Measurements from ENCODE around the gene FAM216B. TPM values are rescaled to one million over a fixed set of nuclear protein-coding genes. Genes with fewer than 3 reads are reported as not detected.

FAM216B gene
- polyA plus RNA-seq (2013, experiment 1 of 4): not detected
- not detected for polyA plus RNA-seq (2013, experiment 2 of 4)
- not detected for polyA plus RNA-seq (2013, experiment 3 of 4)
- not detected for polyA plus RNA-seq (2013, experiment 4 of 4)

DNA sequence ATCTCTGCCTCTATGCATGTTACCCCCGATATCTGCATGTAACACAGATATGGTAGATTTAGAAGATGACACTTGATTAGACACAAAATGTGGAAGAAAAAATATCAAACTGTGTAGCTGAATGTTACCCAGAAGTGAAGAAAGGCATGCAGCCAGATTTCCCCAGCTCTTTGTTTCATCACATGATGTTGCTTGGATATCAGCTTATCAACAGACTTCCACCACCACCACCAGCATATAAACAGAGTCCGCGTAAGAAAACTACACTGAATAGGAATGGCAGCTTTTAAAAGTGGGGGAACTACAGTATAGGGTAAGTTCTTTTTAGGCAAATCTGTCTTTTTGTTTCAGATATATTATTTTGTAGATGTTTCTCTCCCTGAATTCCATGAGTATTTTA lies at the start of gene FAM216B:
Gene FAM216B, plus strand, starts transcription at position 233 of the 400 bp plus-strand sequence. CDS start 2,484 bp downstream, outside the sequence.
- Histone ChIP-seq H3K9me3 (ENCODE audit: control insufficient read depth, low read length) (no peaks in the 10 kb centered on the region), H3K4me3 (ENCODE audit: insufficient read depth, low read depth, low read length) (no peak within 1 kb of the TSS), H3K4me1 (ENCODE audit: control insufficient read depth, insufficient read depth, low read length) (no peaks in the 10 kb centered on the region), H3K27ac (ENCODE audit: insufficient read depth, low read depth, low read length, poor library complexity, severe bottlenecking) (no peak within 1 kb of the TSS), H3K27me3 (ENCODE audit: control insufficient read depth, insufficient read depth, low read length, poor library complexity, severe bottlenecking) (no peaks in the 10 kb centered on the region), H3K36me3 (ENCODE audit: control insufficient read depth, insufficient read depth, low read length) (no peaks in the 10 kb centered on the region)
- WGBS, 2 experiments: 94 to 100% methylated on average over 2 to 3 of the region's 3 CpGs

DNA sequence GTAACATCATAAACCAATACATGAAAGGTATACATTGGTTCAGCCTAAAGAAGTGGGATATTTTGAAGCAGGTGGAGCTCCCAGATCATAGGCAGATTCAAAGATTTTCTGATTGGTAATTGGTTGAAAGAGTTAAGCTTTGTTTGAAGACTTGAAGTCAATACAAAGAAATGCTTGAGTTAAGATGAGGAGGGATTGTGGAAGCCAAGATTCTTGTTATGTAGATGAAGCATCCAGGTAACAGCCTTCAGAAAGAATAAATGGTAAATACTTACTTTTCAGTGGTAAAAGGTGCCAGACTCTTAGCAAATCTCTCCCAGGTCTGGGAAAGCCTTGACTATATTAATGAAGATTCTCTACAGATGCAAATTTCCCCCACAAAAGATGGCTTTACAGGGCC lies 49.3 kb upstream of the FAM216B start:
- no peaks in the 10 kb centered on the region for H3K4me1 ChIP-seq (ENCODE audit: control insufficient read depth, insufficient read depth, low read length)
- no peak overlapping the region for H3K27ac ChIP-seq (ENCODE audit: insufficient read depth, low read depth, low read length, poor library complexity, severe bottlenecking)
- H3K27me3 ChIP-seq (ENCODE audit: control insufficient read depth, insufficient read depth, low read length, poor library complexity, severe bottlenecking): no peaks in the 10 kb centered on the region
- no peaks in the 10 kb centered on the region for H3K36me3 ChIP-seq (ENCODE audit: control insufficient read depth, insufficient read depth, low read length)
- no peaks in the 10 kb centered on the region for H3K9me3 ChIP-seq (ENCODE audit: control insufficient read depth, low read length)
- no peak overlapping the region for H3K4me3 ChIP-seq (ENCODE audit: insufficient read depth, low read depth, low read length)

DNA sequence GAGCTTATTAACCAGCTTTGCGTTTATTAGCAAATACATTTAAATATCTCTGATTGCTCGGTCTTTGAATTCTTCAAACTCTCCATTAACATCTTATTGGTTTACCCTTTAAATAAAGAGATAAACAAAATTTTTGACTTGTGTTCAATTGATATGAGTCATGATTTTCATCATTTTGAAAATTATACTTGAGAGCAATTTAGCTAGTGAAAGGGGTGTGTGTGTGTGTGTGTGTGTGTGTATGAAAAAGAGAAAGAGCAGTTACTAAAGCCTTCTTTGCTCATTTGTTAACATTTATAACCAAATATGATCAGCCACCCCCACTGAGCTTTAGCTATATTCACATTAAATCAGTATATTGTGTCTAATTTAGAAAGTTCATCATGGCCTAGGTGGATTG lies 48.3 kb upstream of the FAM216B start:
- H3K4me1 ChIP-seq (ENCODE audit: control insufficient read depth, insufficient read depth, low read length): no peaks in the 10 kb centered on the region
- 92 to 97% methylated on average over 2 of the region's 2 CpGs for WGBS, 2 experiments
- no peak overlapping the region for H3K27ac ChIP-seq (ENCODE audit: insufficient read depth, low read depth, low read length, poor library complexity, severe bottlenecking)
- H3K27me3 ChIP-seq (ENCODE audit: control insufficient read depth, insufficient read depth, low read length, poor library complexity, severe bottlenecking): no peaks in the 10 kb centered on the region
- H3K4me3 ChIP-seq (ENCODE audit: insufficient read depth, low read depth, low read length): no peak overlapping the region
- no peaks in the 10 kb centered on the region for H3K36me3 ChIP-seq (ENCODE audit: control insufficient read depth, insufficient read depth, low read length)
- H3K9me3 ChIP-seq (ENCODE audit: control insufficient read depth, low read length): no peaks in the 10 kb centered on the region

DNA sequence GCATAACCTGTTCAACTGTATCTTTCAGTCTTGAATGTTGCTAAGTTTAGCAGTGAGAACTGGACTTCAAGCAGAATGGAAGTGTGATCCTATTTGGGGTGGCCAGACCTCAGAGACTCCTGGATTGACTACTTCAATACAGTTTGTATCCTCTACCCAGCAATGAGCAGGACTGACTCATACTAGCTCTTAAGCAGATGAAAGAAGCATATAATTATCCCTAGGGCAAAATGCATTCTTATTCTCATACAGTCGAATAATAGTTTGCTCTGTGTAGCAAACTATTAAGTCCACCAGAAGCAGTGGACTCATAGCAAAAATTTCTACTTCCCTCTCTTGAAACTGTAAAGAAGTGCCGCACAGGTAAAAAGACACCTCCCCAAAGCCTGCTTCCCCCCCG lies 46.4 kb upstream of the FAM216B start:
- WGBS, 2 experiments: 92 to 96% methylated on average over 3 of the region's 3 CpGs
- Histone ChIP-seq H3K4me1 (ENCODE audit: control insufficient read depth, insufficient read depth, low read length) (no peaks in the 10 kb centered on the region), H3K4me3 (ENCODE audit: insufficient read depth, low read depth, low read length) (no peak overlapping the region), H3K27ac (ENCODE audit: insufficient read depth, low read depth, low read length, poor library complexity, severe bottlenecking) (no peak overlapping the region), H3K36me3 (ENCODE audit: control insufficient read depth, insufficient read depth, low read length) (no peaks in the 10 kb centered on the region), H3K27me3 (ENCODE audit: control insufficient read depth, insufficient read depth, low read length, poor library complexity, severe bottlenecking) (no peaks in the 10 kb centered on the region), H3K9me3 (ENCODE audit: control insufficient read depth, low read length) (no peaks in the 10 kb centered on the region)

DNA sequence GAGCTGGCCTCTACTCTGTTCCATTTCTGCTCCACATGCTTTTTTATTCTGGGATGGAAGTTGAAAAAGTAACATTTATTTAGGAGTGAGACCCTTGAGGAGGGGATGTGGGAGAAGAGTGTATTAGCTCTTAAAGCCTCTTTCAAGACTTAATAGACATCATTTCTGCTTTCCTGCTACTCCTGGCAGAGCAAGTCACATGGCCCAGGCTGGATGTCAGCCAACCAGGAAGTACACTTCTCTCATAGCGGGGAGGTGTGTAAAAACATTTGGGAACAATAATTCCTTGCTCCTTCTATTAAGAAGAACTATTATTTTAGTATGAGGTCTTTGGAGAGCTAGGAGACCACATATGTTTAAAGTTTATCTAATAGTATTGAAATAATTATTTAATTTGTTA lies 40.6 kb upstream of the FAM216B start:
- H3K27ac ChIP-seq (ENCODE audit: insufficient read depth, low read depth, low read length, poor library complexity, severe bottlenecking): no peak overlapping the region
- H3K4me3 ChIP-seq (ENCODE audit: insufficient read depth, low read depth, low read length): no peak overlapping the region
- H3K9me3 ChIP-seq (ENCODE audit: control insufficient read depth, low read length): no peaks in the 10 kb centered on the region
- H3K27me3 ChIP-seq (ENCODE audit: control insufficient read depth, insufficient read depth, low read length, poor library complexity, severe bottlenecking): no peaks in the 10 kb centered on the region
- H3K36me3 ChIP-seq (ENCODE audit: control insufficient read depth, insufficient read depth, low read length): no peaks in the 10 kb centered on the region
- H3K4me1 ChIP-seq (ENCODE audit: control insufficient read depth, insufficient read depth, low read length): no peaks in the 10 kb centered on the region
- 100% methylated on average over 1 of the region's 1 CpG for WGBS, 2 experiments

DNA sequence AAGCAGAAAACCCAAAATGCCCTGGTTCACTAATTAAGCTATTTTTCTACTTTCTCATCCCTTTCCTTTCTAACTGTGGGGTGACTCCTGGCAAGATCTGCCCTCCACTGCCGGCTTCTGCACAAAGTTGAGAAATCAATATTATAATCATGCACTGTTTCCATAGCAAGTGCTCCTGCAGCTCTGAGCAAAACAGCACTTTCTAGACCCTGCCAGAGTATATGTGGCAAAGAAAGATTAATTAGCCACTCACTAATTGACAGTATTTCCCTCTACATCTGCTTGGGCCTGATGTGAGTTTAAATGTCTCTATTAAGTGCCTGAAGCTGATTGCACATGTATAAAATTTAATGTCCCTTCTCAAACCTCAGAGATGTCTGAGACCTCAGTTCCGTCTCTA lies 39.5 kb upstream of the FAM216B start:
- no peak overlapping the region for H3K4me3 ChIP-seq (ENCODE audit: insufficient read depth, low read depth, low read length)
- no peaks in the 10 kb centered on the region for H3K4me1 ChIP-seq (ENCODE audit: control insufficient read depth, insufficient read depth, low read length)
- no peaks in the 10 kb centered on the region for H3K9me3 ChIP-seq (ENCODE audit: control insufficient read depth, low read length)
- WGBS, 2 experiments: 87 to 94% methylated on average over 2 of the region's 2 CpGs
- H3K27ac ChIP-seq (ENCODE audit: insufficient read depth, low read depth, low read length, poor library complexity, severe bottlenecking): no peak overlapping the region
- H3K36me3 ChIP-seq (ENCODE audit: control insufficient read depth, insufficient read depth, low read length): no peaks in the 10 kb centered on the region
- H3K27me3 ChIP-seq (ENCODE audit: control insufficient read depth, insufficient read depth, low read length, poor library complexity, severe bottlenecking): no peaks in the 10 kb centered on the region

DNA sequence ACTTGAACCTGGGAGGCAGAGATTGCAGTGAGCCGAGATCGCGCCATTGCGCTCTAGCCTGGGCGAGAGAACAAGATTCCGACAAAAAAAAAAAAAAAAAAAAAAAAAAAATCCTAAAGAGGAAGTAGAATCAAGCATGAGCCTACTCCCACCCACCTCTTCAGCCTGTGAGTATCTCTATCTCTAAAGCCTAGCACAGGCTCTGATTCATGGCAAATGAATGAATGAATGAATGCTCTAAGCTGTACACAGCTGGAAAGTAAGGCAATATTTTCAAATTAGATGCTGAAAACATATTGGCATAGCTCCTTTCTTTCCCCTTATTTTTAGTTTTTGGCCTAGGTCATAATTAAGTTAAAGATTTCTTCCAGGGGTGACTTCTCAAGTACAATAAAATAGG lies 35.7 kb upstream of the FAM216B start:
- WGBS, 2 experiments: 86 to 89% methylated on average over 6 of the region's 6 CpGs
- Histone ChIP-seq H3K27ac (ENCODE audit: insufficient read depth, low read depth, low read length, poor library complexity, severe bottlenecking) (no peak overlapping the region), H3K4me3 (ENCODE audit: insufficient read depth, low read depth, low read length) (no peak overlapping the region), H3K4me1 (ENCODE audit: control insufficient read depth, insufficient read depth, low read length) (no peaks in the 10 kb centered on the region), H3K36me3 (ENCODE audit: control insufficient read depth, insufficient read depth, low read length) (no peaks in the 10 kb centered on the region), H3K27me3 (ENCODE audit: control insufficient read depth, insufficient read depth, low read length, poor library complexity, severe bottlenecking) (no peaks in the 10 kb centered on the region), H3K9me3 (ENCODE audit: control insufficient read depth, low read length) (no peaks in the 10 kb centered on the region)

DNA sequence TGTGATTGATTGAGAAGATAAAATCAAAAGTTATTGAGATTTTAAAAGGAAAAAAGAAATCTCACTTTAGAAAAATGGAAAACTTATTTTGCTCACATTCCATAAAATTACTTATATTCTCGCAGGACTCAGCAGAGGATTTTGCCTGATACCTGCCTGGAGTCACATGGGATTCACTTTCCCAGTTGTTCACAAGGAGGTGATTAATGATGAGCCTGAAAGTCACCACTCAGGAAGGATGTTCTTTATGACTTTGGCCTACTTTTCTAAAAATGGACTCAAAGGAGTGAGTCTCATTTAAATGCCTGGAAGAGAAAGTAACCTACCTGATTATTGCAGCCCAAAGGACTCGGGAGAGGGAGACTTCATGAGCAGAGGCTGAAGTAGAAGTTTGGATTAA lies 34.5 kb upstream of the FAM216B start:
- WGBS, 2 experiments: 98 to 100% methylated on average over 2 of the region's 2 CpGs
- Histone ChIP-seq H3K27me3 (ENCODE audit: control insufficient read depth, insufficient read depth, low read length, poor library complexity, severe bottlenecking) (no peaks in the 10 kb centered on the region), H3K27ac (ENCODE audit: insufficient read depth, low read depth, low read length, poor library complexity, severe bottlenecking) (no peak overlapping the region), H3K36me3 (ENCODE audit: control insufficient read depth, insufficient read depth, low read length) (no peaks in the 10 kb centered on the region), H3K9me3 (ENCODE audit: control insufficient read depth, low read length) (no peaks in the 10 kb centered on the region), H3K4me1 (ENCODE audit: control insufficient read depth, insufficient read depth, low read length) (no peaks in the 10 kb centered on the region), H3K4me3 (ENCODE audit: insufficient read depth, low read depth, low read length) (no peak overlapping the region)

DNA sequence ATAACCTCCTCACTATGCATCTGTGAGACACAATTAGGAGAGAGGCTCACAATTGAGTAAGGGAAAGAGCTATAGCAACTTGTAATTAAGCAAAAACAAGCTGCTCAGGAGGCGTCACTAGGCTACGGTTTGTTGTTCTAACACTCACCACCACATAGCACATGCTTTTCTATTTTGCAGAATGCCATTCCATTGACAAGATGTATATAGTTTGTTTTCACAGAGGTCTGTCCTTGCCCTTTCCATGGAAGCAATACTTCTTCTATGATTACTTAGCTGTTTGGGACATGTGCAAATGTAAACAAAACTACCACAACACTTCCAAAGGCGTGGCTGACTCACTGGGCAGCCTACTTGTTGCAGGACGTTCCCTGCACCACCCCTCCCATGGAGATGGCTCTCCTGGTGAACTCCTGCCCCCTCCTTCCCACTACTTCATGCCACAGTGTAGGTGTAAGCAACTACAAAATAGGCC lies 33.9 kb upstream of the FAM216B start:
- H3K27ac ChIP-seq (ENCODE audit: insufficient read depth, low read depth, low read length, poor library complexity, severe bottlenecking): no peak overlapping the region
- H3K36me3 ChIP-seq (ENCODE audit: control insufficient read depth, insufficient read depth, low read length): no peaks in the 10 kb centered on the region
- H3K4me3 ChIP-seq (ENCODE audit: insufficient read depth, low read depth, low read length): no peak overlapping the region
- no peaks in the 10 kb centered on the region for H3K9me3 ChIP-seq (ENCODE audit: control insufficient read depth, low read length)
- 83 to 84% methylated on average over 2 to 4 of the region's 4 CpGs for WGBS, 2 experiments
- H3K27me3 ChIP-seq (ENCODE audit: control insufficient read depth, insufficient read depth, low read length, poor library complexity, severe bottlenecking): no peaks in the 10 kb centered on the region
- H3K4me1 ChIP-seq (ENCODE audit: control insufficient read depth, insufficient read depth, low read length): no peaks in the 10 kb centered on the region

DNA sequence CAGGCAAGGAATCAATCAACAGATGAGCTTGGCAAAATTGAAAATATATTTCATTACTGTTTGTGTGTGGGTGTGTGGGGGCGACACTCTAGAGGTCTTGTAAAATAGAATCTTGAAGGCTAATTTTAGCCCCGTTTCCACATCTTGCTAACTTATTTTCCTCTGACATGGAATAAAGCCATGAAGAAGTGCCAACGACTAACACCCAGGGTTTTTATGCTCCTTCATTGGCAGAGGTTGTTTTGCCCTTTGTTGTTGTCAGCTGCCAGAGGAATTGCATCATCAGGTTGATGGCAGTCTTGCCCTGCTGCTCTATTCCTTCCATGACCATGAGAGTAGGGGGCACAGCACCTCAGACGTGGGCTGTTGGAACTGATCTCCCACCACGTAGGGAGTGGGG lies 30.6 kb upstream of the FAM216B start:
- 79 to 83% methylated on average over 5 of the region's 5 CpGs for WGBS, 2 experiments
- no peaks in the 10 kb centered on the region for H3K4me1 ChIP-seq (ENCODE audit: control insufficient read depth, insufficient read depth, low read length)

DNA sequence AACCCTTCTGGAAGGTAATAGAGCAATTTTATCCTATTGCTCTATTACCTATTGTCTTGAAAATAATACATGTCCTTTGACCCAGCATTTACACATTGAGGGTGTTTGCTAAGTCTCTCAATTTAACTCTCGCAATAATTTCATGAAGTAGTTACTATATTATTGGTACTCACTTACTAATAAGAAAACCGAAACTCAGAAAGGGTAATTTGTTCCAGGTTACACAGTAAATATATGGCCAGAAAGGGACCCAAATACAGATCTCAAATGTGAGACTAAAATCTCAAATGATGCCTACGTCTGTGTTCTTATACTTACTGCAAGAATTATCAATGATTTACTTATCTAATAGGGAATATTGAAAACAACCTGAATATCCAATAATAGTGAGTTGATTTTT lies 29.7 kb upstream of the FAM216B start:
- Histone ChIP-seq H3K4me1 (ENCODE audit: control insufficient read depth, insufficient read depth, low read length) (no peaks in the 10 kb centered on the region), H3K36me3 (ENCODE audit: control insufficient read depth, insufficient read depth, low read length) (no peaks in the 10 kb centered on the region), H3K27ac (ENCODE audit: insufficient read depth, low read depth, low read length, poor library complexity, severe bottlenecking) (no peak overlapping the region), H3K27me3 (ENCODE audit: control insufficient read depth, insufficient read depth, low read length, poor library complexity, severe bottlenecking) (no peaks in the 10 kb centered on the region), H3K4me3 (ENCODE audit: insufficient read depth, low read depth, low read length) (no peak overlapping the region), H3K9me3 (ENCODE audit: control insufficient read depth, low read length) (no peaks in the 10 kb centered on the region)
- WGBS, 2 experiments: 97% methylated on average over 2 of the region's 3 CpGs; no CpG with 5 or more reads in 1 of the 2 experiments

More for the DNA sequence above, 30.6 kb upstream of the FAM216B start:
- Histone ChIP-seq H3K27me3 (ENCODE audit: control insufficient read depth, insufficient read depth, low read length, poor library complexity, severe bottlenecking) (no peaks in the 10 kb centered on the region), H3K36me3 (ENCODE audit: control insufficient read depth, insufficient read depth, low read length) (no peaks in the 10 kb centered on the region), H3K27ac (ENCODE audit: insufficient read depth, low read depth, low read length, poor library complexity, severe bottlenecking) (no peak overlapping the region), H3K4me3 (ENCODE audit: insufficient read depth, low read depth, low read length) (no peak overlapping the region), H3K9me3 (ENCODE audit: control insufficient read depth, low read length) (no peaks in the 10 kb centered on the region)
